ENCODE data around the gene EFCAB11. TPM values are rescaled to one million over a fixed set of nuclear protein-coding genes. Genes with fewer than 3 reads are reported as not detected.

The EFCAB11 gene
- total and polyA plus RNA-seq, 9 of the 15 experiments (the other 6 are each of a cell fraction or from before 2014, with no cell fraction given) = 13.4 to 37.9 (median 17.4) TPM

GRCh38 chr14:89954070-89955021 is at the start of gene EFCAB11 (continued):
- TF ChIP-seq ZKSCAN1 (IDR thresholded peaks at IDR 0.05; ENCODE audit: low read depth, low read length) (no peak), SP1 (CRISPR knock-in tag; IDR thresholded peaks at IDR 0.05) (peak; percentile 55; the same call in 1 of the 2 replicates), TRIM24 (IDR thresholded peaks at IDR 0.05) (no peak), PHF20 (IDR thresholded peaks at IDR 0.05; ENCODE audit: partially characterized antibody) (peak; percentile 72), PREB (CRISPR knock-in tag; IDR thresholded peaks at IDR 0.05) (no peak), TFAP4 (CRISPR knock-in tag; IDR thresholded peaks at IDR 0.05; ENCODE audit: borderline replicate concordance) (peak; percentile 37; the same call in 1 of the 2 replicates), MXD1 (CRISPR knock-in tag; IDR thresholded peaks at IDR 0.05; ENCODE audit: borderline replicate concordance, poor library complexity, severe bottlenecking) (no peak), ZNF146 (CRISPR knock-in tag; IDR thresholded peaks at IDR 0.05; ENCODE audit: unreplicated experiment) (no peak), ZKSCAN3 (CRISPR knock-in tag; IDR thresholded peaks at IDR 0.05) (no peak), FOXJ3 (CRISPR knock-in tag; IDR thresholded peaks at IDR 0.05) (peak; percentile 80), SRF (CRISPR knock-in tag; IDR thresholded peaks at IDR 0.05) (no peak; a peak in 1 of 4 replicates), GTF2A2 (tag; IDR thresholded peaks at IDR 0.05) (no peak), MGA (IDR thresholded peaks at IDR 0.05) (no peak)
